H1 (cell line): ENCODE results near the gene PECR. TPM values are rescaled to one million over a fixed set of nuclear protein-coding genes. Genes with fewer than 3 reads are reported as not detected.

Experiments used
- ASH2L ChIP-seq: fragments of 200-600, 300-600 bp; sonication (generic); IDR thresholded peaks from one replicate; pipeline ENCODE4 v1.7.1; 2017; ENCODE audit warnings: low read length
- SRF ChIP-seq: IDR thresholded peaks from 2 replicates; pipeline ENCODE4 v1.6.1; 2011; ENCODE audit warnings: mild to moderate bottlenecking, low read depth, low read length, moderate library complexity
- polyA plus RNA-seq, 7 experiments: library from polyadenylated mRNA; depleted of rRNA in 3 of 7; stranded (reverse) in 5 of 7; unstranded in 2 of 7; fragments of >200 nt in 5 of 7; fragments of 200-250 nt in 2 of 7; gene quantifications; 1 replicate in 5 of 7; 2 replicates in 1 of 7; 4 replicates in 1 of 7; pipeline versions ENCODE4 v1.2.1 to v1.2.3, GENCODE V29; 2011 to 2013; ENCODE audit warnings: missing spikeins in 2 of 7, mixed read lengths in 2 of 7
- total RNA-seq: library from RNA; stranded (reverse); fragmentation: NEBNext Ultra II Directional; extraction: Animal tissue kit (Norgen Biotek cat#: 25700); gene quantifications from 2 replicates; pipeline ENCODE4 v1.2.1, GENCODE V29; 2021

Gene PECR
- total and polyA plus RNA-seq, 2 of the 8 experiments (the other 6 are each of a cell fraction or from before 2014, with no cell fraction given): 15.9 to 19.2 TPM

DNA sequence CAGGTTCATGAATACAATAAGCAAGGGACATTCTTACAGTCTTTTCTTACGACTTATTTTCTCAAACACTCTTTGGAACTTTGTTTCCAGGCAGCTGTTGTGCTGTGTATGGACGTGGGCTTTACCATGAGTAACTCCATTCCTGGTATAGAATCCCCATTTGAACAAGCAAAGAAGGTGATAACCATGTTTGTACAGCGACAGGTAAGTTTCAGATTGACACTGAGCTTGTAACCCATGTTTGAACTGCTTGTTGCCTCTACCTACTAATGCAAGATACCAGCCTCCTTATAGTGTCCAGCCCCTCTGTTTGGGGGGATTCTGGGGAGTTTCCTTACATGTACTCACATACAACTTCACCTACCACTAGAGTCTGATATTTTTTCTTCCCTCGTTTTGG lies 31.3 kb upstream of the PECR start (continued):
- TF ChIP-seq ASH2L (no peak), SRF (no peak)
- TF ChIP-seq, all 59 proteins: peak for 0
